GM23248 (cell line): Measurements from ENCODE around the gene ZNF236.

Source experiments
- EZH2 ChIP-seq: fragments of 200-600 bp; sonication (generic); IDR thresholded peaks from 2 replicates; pipeline ENCODE4 v1.6.1; 2018; ENCODE audit warnings: antibody characterized with exemption, mild to moderate bottlenecking; ENCODE audit not compliant: insufficient read depth, poor library complexity, severe bottlenecking
- EZH2phosphoT487 ChIP-seq: fragments of 200-600 bp; sonication (generic); IDR thresholded peaks from 2 replicates; pipeline ENCODE4 v1.6.1; 2018; ENCODE audit warnings: antibody characterized with exemption, moderate library complexity, mild to moderate bottlenecking, low read depth; ENCODE audit not compliant: insufficient read depth

DNA sequence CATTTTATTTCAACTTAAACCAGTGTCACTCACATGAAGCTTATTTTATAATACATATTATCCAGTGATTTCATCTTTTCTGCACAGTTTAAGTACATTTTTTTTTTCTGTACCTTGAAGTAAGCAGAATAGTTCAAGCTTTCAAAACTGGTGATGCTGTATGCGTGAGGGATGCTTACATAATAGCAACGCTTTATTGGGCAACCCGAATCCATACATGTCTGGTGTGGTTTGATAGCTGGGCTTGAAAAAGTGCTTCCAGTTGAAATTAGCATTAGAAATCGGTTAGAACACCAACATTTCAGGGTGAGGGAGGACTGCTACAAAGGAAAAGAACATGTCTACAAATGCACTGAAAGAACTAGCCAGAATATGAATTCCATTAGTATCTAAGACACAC, 192.8 kb downstream of the ZNF236 start:
- TF ChIP-seq EZH2 = no peak
- TF ChIP-seq EZH2phosphoT487 = no peak
